Endothelial cell of umbilical vein (primary cell): ENCODE measurements around the gene TAB3. TPM values are rescaled to one million over a fixed set of nuclear protein-coding genes. Genes with fewer than 3 reads are reported as not detected.

Experiments
- BruUV-seq: library from RNA; stranded (reverse); fragments of 400-500 nt; replicated peaks from 2 replicates; lab custom pipeline; 2021; lab: Mats Ljungman, UMichigan
- CTCF ChIA-PET: fragments of 300-600, 350-600 bp; sonication (Branson Sonifier 250); formaldehyde crosslinking; loops from one replicate; lab custom pipeline; 2021; ENCODE audit warnings: antibody characterized with exemption, inconsistent platforms; lab: Charles Lee
- POLR2A ChIA-PET: fragments of 300-600, 350-600 bp; sonication (Branson Sonifier 250); formaldehyde crosslinking; loops from one replicate; lab custom pipeline; 2021; ENCODE audit warnings: antibody characterized with exemption, inconsistent platforms; lab: Charles Lee
- DNase-seq: peaks from one replicate; pipeline ENCODE4 v3.0.0-alpha.2; 2011; ENCODE audit warnings: low read depth, low spot score
- FAIRE-seq: peaks from 2 replicates; lab custom pipeline; 2011; peaks lifted over from hg19 to GRCh38; lab: Jason Lieb, UNC
- H2AFZ ChIP-seq: 2 replicates; pipeline ENCODE4 v1.6.0; 2012; ENCODE audit warnings: low read depth, low read length, control low read depth, inconsistent platforms
- H3K27ac ChIP-seq: 2 replicates; pipeline ENCODE4 v1.5.1; 2011; ENCODE audit warnings: low read depth, mild to moderate bottlenecking, control low read depth, low read length, moderate library complexity; ENCODE audit not compliant: insufficient read depth
- H3K27me3 ChIP-seq, 2 experiments: 2 replicates each; pipeline versions ENCODE4 v1.6.0 to v1.6.1; 2011; ENCODE audit warnings: low read length in 2 of 2, mixed read lengths in 1 of 2; ENCODE audit not compliant: control insufficient read depth in 2 of 2, insufficient read depth in 2 of 2
- H3K36me3 ChIP-seq, 2 experiments: 2 replicates in 1 of 2; 3 replicates in 1 of 2; pipeline ENCODE4 v1.5.1; 2011; ENCODE audit warnings: low read length in 2 of 2, mild to moderate bottlenecking in 1 of 2, moderate library complexity in 1 of 2; ENCODE audit not compliant: control insufficient read depth in 2 of 2, insufficient read depth in 2 of 2; ENCODE audit errors: extremely low read depth in 1 of 2
- H3K4me1 ChIP-seq: 3 replicates; pipeline ENCODE4 v1.5.1; 2011; ENCODE audit warnings: mild to moderate bottlenecking, low read length; ENCODE audit not compliant: control insufficient read depth, insufficient read depth; ENCODE audit errors: extremely low read depth
- H3K4me2 ChIP-seq: 2 replicates; pipeline ENCODE4 v1.6.1; 2011; ENCODE audit warnings: low read length, control low read depth, mixed read lengths; ENCODE audit not compliant: insufficient read depth
- H3K4me3 ChIP-seq, 3 experiments: fragments of 200-600 bp in 1 of 3; sonication (generic), shearing (Covaris generic) in 1 of 3; replicated peaks in 1 of 3; 2 replicates each; pipeline ENCODE4 v1.5.1; 2011 to 2016; ENCODE audit warnings: control low read depth in 3 of 3, low read length in 3 of 3, mild to moderate bottlenecking in 2 of 3, inconsistent platforms in 1 of 3, low read depth in 1 of 3, moderate library complexity in 1 of 3; ENCODE audit not compliant: insufficient read depth in 1 of 3
- H3K79me2 ChIP-seq: 2 replicates; pipeline ENCODE4 v1.6.0; 2012; ENCODE audit warnings: low read length, inconsistent platforms; ENCODE audit not compliant: control insufficient read depth, insufficient read depth
- H3K9ac ChIP-seq: replicated peaks from 2 replicates; pipeline ENCODE3; 2011; ENCODE audit warnings: low read length, control low read depth; ENCODE audit not compliant: insufficient read depth; ENCODE audit errors: extremely low read depth
- H3K9me1 ChIP-seq: replicated peaks from 3 replicates; pipeline ENCODE4 v1.6.0; 2011; ENCODE audit warnings: mild to moderate bottlenecking, low read length; ENCODE audit not compliant: control insufficient read depth, insufficient read depth; ENCODE audit errors: extremely low read depth
- H3K9me3 ChIP-seq: replicated peaks from 2 replicates; pipeline ENCODE4 v1.5.1; 2012; ENCODE audit warnings: low read length, inconsistent platforms; ENCODE audit not compliant: control insufficient read depth, insufficient read depth
- H4K20me1 ChIP-seq: replicated peaks from 2 replicates; pipeline ENCODE3; 2011; ENCODE audit warnings: mild to moderate bottlenecking, low read length; ENCODE audit not compliant: control insufficient read depth, insufficient read depth; ENCODE audit errors: extremely low read depth
- CTCF ChIP-seq, 2 donors: IDR thresholded peaks; 1 replicate in 1 of 2; 2 replicates in 1 of 2; pipeline ENCODE4 v1.5.1; 2011; ENCODE audit warnings: low read length in 2 of 2, mild to moderate bottlenecking in 2 of 2, moderate library complexity in 2 of 2, control low read depth in 1 of 2, inconsistent platforms in 1 of 2, low read depth in 1 of 2; ENCODE audit not compliant: insufficient read depth in 1 of 2; ENCODE audit errors: extremely low read depth in 1 of 2
- EZH2 ChIP-seq: IDR thresholded peaks from 2 replicates; pipeline ENCODE4 v1.6.1; 2012; ENCODE audit warnings: borderline replicate concordance, low read depth, mild to moderate bottlenecking, moderate library complexity, low read length, inconsistent platforms; ENCODE audit not compliant: severe bottlenecking
- JUN ChIP-seq: IDR thresholded peaks from 2 replicates; pipeline ENCODE4 v1.6.1; 2011; ENCODE audit warnings: borderline replicate concordance, low read depth; ENCODE audit not compliant: insufficient read length, insufficient read depth
- MAX ChIP-seq: IDR thresholded peaks from 2 replicates; pipeline ENCODE4 v1.6.1; 2011; ENCODE audit not compliant: insufficient read depth, insufficient read length
- MYC ChIP-seq: IDR thresholded peaks from one replicate; pipeline ENCODE4 v1.6.1; 2011; ENCODE audit warnings: mild to moderate bottlenecking, low read depth, low read length
- POLR2A ChIP-seq: IDR thresholded peaks from 2 replicates; pipeline ENCODE4 v1.6.1; 2012; ENCODE audit warnings: low read depth, mild to moderate bottlenecking, control low read depth, low read length
- POLR2AphosphoS5 ChIP-seq: IDR thresholded peaks from 2 replicates; pipeline ENCODE4 v1.6.1; 2012; ENCODE audit warnings: low read depth, mild to moderate bottlenecking, control low read depth, low read length, moderate library complexity; ENCODE audit not compliant: insufficient read depth
- dilution Hi-C: fragments of 300-500 bp; cut with MboI; formaldehyde crosslinking; loops from one replicate; pipeline ENCODE4 v1.15.0; 2019; ENCODE audit warnings: low sequenced_read_pairs; ENCODE audit not compliant: extremely low pct_ligation_motif_present
- intact Hi-C: fragments of 100-400 bp; cut with micrococcal nuclease; formaldehyde crosslinking; loops from one replicate; pipeline ENCODE4 v1.10.0; 2022
- polyA plus RNA-seq, 4 experiments: library from polyadenylated mRNA; depleted of rRNA in 3 of 4; stranded (reverse) in 3 of 4; unstranded in 1 of 4; fragments of >200 nt; gene quantifications; 2 replicates each; pipeline versions ENCODE4 v1.2.1 to v1.2.3, GENCODE V29; 2011 to 2012; ENCODE audit warnings: missing spikeins in 1 of 4
- total RNA-seq: library from RNA; stranded (reverse); gene quantifications from 2 replicates; pipeline ENCODE4 v1.2.3, GENCODE V29; 2021

The TAB3 gene
- total and polyA plus RNA-seq, 2 donors (not counting 3 experiments of a cell fraction or from before 2014, with no cell fraction given), result 11.5 to 11.7 TPM

- no peak overlapping the region for H3K27ac ChIP-seq
- H4K20me1 ChIP-seq, result no peaks in the 10 kb centered on the region
- TF ChIP-seq MYC (no peak), CTCF (IDR thresholded peaks at IDR 0.05; ENCODE audit: extremely low read depth in 1 of 2, insufficient read depth in 1 of 2, low read depth in 1 of 2, low read length in 2 of 2) (no peak), EZH2 (no peak), POLR2AphosphoS5 (no peak), JUN (no peak), POLR2A (no peak), MAX (no peak)
- H2AFZ ChIP-seq, result no peak overlapping the region
- dilution Hi-C loops (no loop called here), intact Hi-C loops (no loop called here)
- no peaks in the 10 kb centered on the region for H3K9me3 ChIP-seq
- H3K27me3 ChIP-seq, result no peaks in the 10 kb centered on the region
- no peaks in the 10 kb centered on the region for H3K36me3 ChIP-seq
- H3K9me1 ChIP-seq, result no peaks in the 10 kb centered on the region
- H3K4me2 ChIP-seq, result no peak overlapping the region
- no peak overlapping the region for H3K4me3 ChIP-seq
- H3K9ac ChIP-seq, result no peak overlapping the region
- POLR2A ChIA-PET, result no interaction called here
- DNase-seq (no peak), FAIRE-seq (no peak)
- BruUV-seq, result no TSS peak
- H3K4me1 ChIP-seq, result no peaks in the 10 kb centered on the region
- CTCF ChIA-PET, result no interaction called here
- no peaks in the 10 kb centered on the region for H3K79me2 ChIP-seq
These were observed 95.3 kb downstream of the TAB3 start for GRCh38 chrX:30793767-30794103.
